ENCODE data around the gene LCE2D. TPM values are rescaled to one million over a fixed set of nuclear protein-coding genes. Genes with fewer than 3 reads are reported as not detected.

LCE2D gene
- total RNA-seq, 4 donors from 2014 or later: not detected

DNA sequence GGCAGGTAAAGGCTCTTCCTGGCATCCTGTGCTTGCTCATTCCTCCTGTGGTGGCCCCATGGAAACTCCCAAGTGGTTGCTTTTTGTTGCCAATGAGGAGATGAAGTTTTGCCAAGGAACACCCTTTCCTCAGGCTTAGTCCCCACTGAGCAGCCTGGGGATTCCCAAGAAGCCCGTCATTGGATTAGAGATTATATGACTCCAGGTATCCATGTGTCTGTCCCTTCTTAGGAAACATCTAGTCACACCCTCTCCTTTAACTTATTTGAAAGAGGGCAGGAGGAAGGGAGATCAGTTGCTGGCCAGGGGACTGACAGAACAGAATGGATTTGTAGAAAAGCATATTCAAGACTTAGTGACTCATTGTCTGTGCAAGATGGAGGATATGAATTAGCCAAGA lies 36.4 kb upstream of the LCE2D start:
- no peaks in the 10 kb centered on the region for H3K9me3 ChIP-seq
- DNase-seq: no peak
- H3K27me3 ChIP-seq: no peaks in the 10 kb centered on the region
- no peaks in the 10 kb centered on the region for H3K4me1 ChIP-seq
- 81 to 100% methylated on average over 1 of the region's 1 CpG for WGBS, 2 donors
- intact Hi-C loops (cut with DNase I): no loop called here
- no peak overlapping the region for H3K27ac ChIP-seq
- no peak overlapping the region for H3K4me3 ChIP-seq (replicated peaks in 1 of 3)
- H3K36me3 ChIP-seq: no peaks in the 10 kb centered on the region
- TF ChIP-seq POLR2A (IDR thresholded peaks at IDR 0.05): no peak
- TF ChIP-seq, protein P1, sequence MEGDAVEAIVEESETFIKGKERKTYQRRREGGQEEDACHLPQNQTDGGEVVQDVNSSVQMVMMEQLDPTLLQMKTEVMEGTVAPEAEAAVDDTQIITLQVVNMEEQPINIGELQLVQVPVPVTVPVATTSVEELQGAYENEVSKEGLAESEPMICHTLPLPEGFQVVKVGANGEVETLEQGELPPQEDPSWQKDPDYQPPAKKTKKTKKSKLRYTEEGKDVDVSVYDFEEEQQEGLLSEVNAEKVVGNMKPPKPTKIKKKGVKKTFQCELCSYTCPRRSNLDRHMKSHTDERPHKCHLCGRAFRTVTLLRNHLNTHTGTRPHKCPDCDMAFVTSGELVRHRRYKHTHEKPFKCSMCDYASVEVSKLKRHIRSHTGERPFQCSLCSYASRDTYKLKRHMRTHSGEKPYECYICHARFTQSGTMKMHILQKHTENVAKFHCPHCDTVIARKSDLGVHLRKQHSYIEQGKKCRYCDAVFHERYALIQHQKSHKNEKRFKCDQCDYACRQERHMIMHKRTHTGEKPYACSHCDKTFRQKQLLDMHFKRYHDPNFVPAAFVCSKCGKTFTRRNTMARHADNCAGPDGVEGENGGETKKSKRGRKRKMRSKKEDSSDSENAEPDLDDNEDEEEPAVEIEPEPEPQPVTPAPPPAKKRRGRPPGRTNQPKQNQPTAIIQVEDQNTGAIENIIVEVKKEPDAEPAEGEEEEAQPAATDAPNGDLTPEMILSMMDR (IDR thresholded peaks at IDR 0.05): no peak

DNA sequence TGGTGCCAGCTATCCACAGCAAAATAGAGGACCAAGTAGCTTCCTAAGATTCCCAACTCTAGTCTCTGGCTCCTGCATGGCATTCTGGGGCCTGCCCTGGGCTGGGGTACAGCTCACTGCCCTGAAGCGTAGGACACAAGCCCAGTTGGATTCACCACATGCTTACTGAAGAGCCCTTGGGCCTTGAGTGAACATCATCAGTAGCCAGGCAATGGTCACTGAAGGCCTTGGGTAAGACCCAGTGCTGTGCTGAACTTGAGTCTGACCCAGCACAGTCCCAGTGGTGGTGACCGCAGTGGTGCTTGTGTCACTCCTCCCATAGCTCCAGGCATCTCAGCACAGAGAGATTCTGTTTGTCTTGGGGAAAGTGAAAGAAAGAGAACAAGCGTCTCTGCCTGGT lies 32.6 kb upstream of the LCE2D start:
- Histone ChIP-seq H3K27me3 (no peaks in the 10 kb centered on the region), H3K4me1 (no peaks in the 10 kb centered on the region), H3K27ac (no peak overlapping the region), H3K9me3 (no peaks in the 10 kb centered on the region), H3K36me3 (no peaks in the 10 kb centered on the region), H3K4me3 (replicated peaks in 1 of 3) (no peak overlapping the region)
- DNase-seq: no peak
- intact Hi-C loops (cut with DNase I): no loop called here
- WGBS, 2 donors: 81 to 88% methylated on average over 3 of the region's 3 CpGs
- TF ChIP-seq POLR2A (IDR thresholded peaks at IDR 0.05): no peak
- TF ChIP-seq, protein P1 (IDR thresholded peaks at IDR 0.05): no peak

DNA sequence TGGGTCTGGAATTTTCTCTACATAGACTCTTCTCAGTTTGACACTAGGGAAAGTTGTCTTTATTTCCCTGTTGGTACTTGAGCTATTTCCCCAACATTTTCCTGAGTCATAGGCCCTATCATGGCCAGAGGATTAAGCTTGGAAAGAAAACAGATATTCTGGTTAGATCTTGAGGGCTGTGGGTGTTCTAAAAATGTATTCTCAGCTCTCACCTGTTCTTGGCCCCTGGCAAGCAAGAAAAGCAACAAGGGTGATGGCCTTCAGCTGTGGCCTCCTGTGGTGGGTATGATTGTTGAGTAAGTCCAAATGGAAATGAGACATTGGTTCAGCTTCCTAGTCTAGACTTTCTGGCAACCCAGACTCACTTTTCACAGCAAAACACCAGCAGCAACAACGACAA lies 22.8 kb upstream of the LCE2D start:
- H3K36me3 ChIP-seq: no peaks in the 10 kb centered on the region
- no peaks in the 10 kb centered on the region for H3K27me3 ChIP-seq
- no peak overlapping the region for H3K27ac ChIP-seq
- intact Hi-C loops (cut with DNase I): no loop called here
- TF ChIP-seq, protein P1 (IDR thresholded peaks at IDR 0.05): no peak
- TF ChIP-seq POLR2A (IDR thresholded peaks at IDR 0.05): no peak
- H3K4me1 ChIP-seq: no peaks in the 10 kb centered on the region
- DNase-seq: no peak
- no peaks in the 10 kb centered on the region for H3K9me3 ChIP-seq
- 75 to 79% methylated on average over 1 of the region's 1 CpG for WGBS, 2 donors
- no peak overlapping the region for H3K4me3 ChIP-seq (replicated peaks in 1 of 3)

DNA sequence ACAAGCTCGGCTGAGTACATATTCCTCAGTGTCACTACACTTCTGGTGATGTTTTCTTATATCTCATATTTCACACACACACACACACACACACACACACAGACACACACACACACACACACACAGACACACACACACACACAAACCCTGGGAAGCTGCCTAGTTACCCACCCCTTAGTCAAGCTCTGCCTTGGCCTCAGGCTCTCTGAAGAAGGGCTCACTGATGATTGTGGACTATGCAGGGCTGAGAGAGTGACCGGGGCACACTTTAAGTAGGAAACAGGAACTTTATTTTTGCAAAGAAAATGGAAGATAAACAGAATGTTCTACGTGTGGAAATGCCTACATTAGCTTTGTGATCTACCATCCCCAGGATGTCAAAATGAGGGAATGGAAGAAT lies 19.2 kb upstream of the LCE2D start:
- Histone ChIP-seq H3K27ac (no peak overlapping the region), H3K36me3 (no peaks in the 10 kb centered on the region), H3K9me3 (no peaks in the 10 kb centered on the region), H3K4me3 (replicated peaks in 1 of 3) (no peak overlapping the region), H3K4me1 (no peaks in the 10 kb centered on the region), H3K27me3 (no peaks in the 10 kb centered on the region)
- TF ChIP-seq, protein P1 (IDR thresholded peaks at IDR 0.05): no peak
- TF ChIP-seq POLR2A (IDR thresholded peaks at IDR 0.05): no peak
- intact Hi-C loops (cut with DNase I): no loop called here
- 67 to 68% methylated on average over 3 of the region's 3 CpGs for WGBS, 2 donors
- DNase-seq: no peak

DNA sequence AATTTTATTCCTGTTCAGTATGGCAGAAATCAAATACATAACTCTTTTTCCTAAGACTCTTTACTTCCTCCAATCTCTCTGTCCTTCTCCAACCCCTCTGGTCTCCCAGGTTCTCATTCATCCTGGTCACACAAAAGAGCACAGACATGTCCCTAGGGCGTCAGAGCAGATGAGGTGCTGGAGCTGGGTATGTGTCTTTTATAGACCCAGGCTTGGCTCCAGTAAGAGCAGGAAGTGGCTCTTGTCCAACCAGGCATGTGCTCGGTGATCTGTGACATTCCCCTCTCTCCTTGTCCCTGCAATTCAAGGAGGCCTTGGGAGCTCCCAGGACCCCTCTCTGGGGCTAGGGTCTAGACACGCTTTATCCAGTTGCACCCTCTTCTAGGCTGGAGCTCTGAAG lies 18.0 kb upstream of the LCE2D start:
- WGBS, 2 donors: 27 to 50% methylated on average over 3 of the region's 3 CpGs
- no peak overlapping the region for H3K27ac ChIP-seq
- no peaks in the 10 kb centered on the region for H3K27me3 ChIP-seq
- H3K4me1 ChIP-seq: no peaks in the 10 kb centered on the region
- H3K36me3 ChIP-seq: no peaks in the 10 kb centered on the region
- H3K4me3 ChIP-seq (replicated peaks in 1 of 3): no peak overlapping the region
- intact Hi-C loops (cut with DNase I): no loop called here
- no peaks in the 10 kb centered on the region for H3K9me3 ChIP-seq
- TF ChIP-seq, protein P1 (IDR thresholded peaks at IDR 0.05): no peak
- TF ChIP-seq POLR2A (IDR thresholded peaks at IDR 0.05): no peak
- DNase-seq: peak in 1 of 2 donors; percentile 4
